Activated T-helper 1 cell treated with anti-CD3 and anti-CD28 coated beads, Interleukin-12 subunit alpha, Interleukin-12 subunit beta, Interleukin-2, Interleukin-4 antibody, amounts not matched to agents 30 ng/mL and 10 ng/mL and 1 ng/mL, durations not matched to agents 14 hours and 24 hours and 36 hours (primary cell): Measurements from ENCODE around the gene CD300LG. TPM values are rescaled to one million over a fixed set of nuclear protein-coding genes. Genes with fewer than 3 reads are reported as not detected.

ENCODE experiments used
- DNase-seq: peaks from one replicate; pipeline ENCODE4 v3.0.0; 2021; ENCODE audit warnings: low spot score
- H3K27ac Mint-ChIP-seq: one replicate; pipeline ENCODE4 v1.8.0; 2021; ENCODE audit warnings: mild to moderate bottlenecking, mixed read lengths
- H3K27me3 Mint-ChIP-seq: one replicate; pipeline ENCODE4 v1.8.0; 2022; ENCODE audit warnings: mild to moderate bottlenecking, moderate library complexity, mixed read lengths; ENCODE audit not compliant: insufficient read depth
- H3K36me3 Mint-ChIP-seq: one replicate; pipeline ENCODE4 v1.8.0; 2021; ENCODE audit warnings: low read depth, mixed read lengths
- H3K4me1 Mint-ChIP-seq: one replicate; pipeline ENCODE4 v1.8.0; 2021; ENCODE audit warnings: low read depth, mixed read lengths
- H3K4me3 Mint-ChIP-seq: one replicate; pipeline ENCODE4 v1.8.0; 2021; ENCODE audit warnings: mild to moderate bottlenecking, moderate library complexity, mixed read lengths
- H3K9me3 Mint-ChIP-seq: one replicate; pipeline ENCODE4 v1.8.0; 2021; ENCODE audit warnings: mixed read lengths
- intact Hi-C: fragments of 100-400 bp; cut with micrococcal nuclease; formaldehyde crosslinking; loops from one replicate; pipeline ENCODE4 v1.15.1; 2024
- total RNA-seq: library from RNA; stranded (reverse); gene quantifications from 2 replicates; pipeline ENCODE4 v1.2.3, GENCODE V29; 2022

The CD300LG gene
- total RNA-seq, 1 donor from 2014 or later = not detected

GRCh38 chr17:43814026-43814425 is 33.0 kb upstream of the CD300LG start:
- H3K27ac Mint-ChIP-seq = no peak overlapping the region
- H3K27me3 Mint-ChIP-seq = peaks cover 17% of the 10 kb centered on the region
- no peak overlapping the region for H3K4me3 Mint-ChIP-seq
- no peaks in the 10 kb centered on the region for H3K9me3 Mint-ChIP-seq
- no peaks in the 10 kb centered on the region for H3K4me1 Mint-ChIP-seq
- no peaks in the 10 kb centered on the region for H3K36me3 Mint-ChIP-seq
- intact Hi-C loops = no loop called here
- no peak for DNase-seq

- no peak overlapping the region for H3K27ac Mint-ChIP-seq
- no peaks in the 10 kb centered on the region for H3K4me1 Mint-ChIP-seq
- peaks cover 17% of the 10 kb centered on the region for H3K27me3 Mint-ChIP-seq
- H3K9me3 Mint-ChIP-seq = no peaks in the 10 kb centered on the region
- intact Hi-C loops = no loop called here
- DNase-seq = no peak
- no peak overlapping the region for H3K4me3 Mint-ChIP-seq
- H3K36me3 Mint-ChIP-seq = no peaks in the 10 kb centered on the region
These were observed 32.3 kb upstream of the CD300LG start for GRCh38 chr17:43814714-43815113.

- Mint-ChIP-seq H3K4me1 (no peaks in the 10 kb centered on the region), H3K27ac (no peak overlapping the region)
- no peak for DNase-seq
These were observed 30.3 kb upstream of the CD300LG start for GRCh38 chr17:43816336-43817320.

GRCh38 chr17:43817826-43818225 is 29.1 kb upstream of the CD300LG start:
- Mint-ChIP-seq H3K4me3 (no peak overlapping the region), H3K4me1 (no peaks in the 10 kb centered on the region), H3K27ac (no peak overlapping the region), H3K9me3 (no peaks in the 10 kb centered on the region), H3K27me3 (peaks cover 9% of the 10 kb centered on the region), H3K36me3 (no peaks in the 10 kb centered on the region)
- intact Hi-C loops = no loop called here
- no peak for DNase-seq

More at GRCh38 chr17:43816336-43817320, 30.3 kb upstream of the CD300LG start:
- Mint-ChIP-seq H3K27me3 (peaks cover 11% of the 10 kb centered on the region), H3K9me3 (no peaks in the 10 kb centered on the region), H3K4me3 (no peak overlapping the region), H3K36me3 (no peaks in the 10 kb centered on the region)
- intact Hi-C loops = no loop called here

GRCh38 chr17:43818966-43819365 is 28.0 kb upstream of the CD300LG start:
- peaks cover 9% of the 10 kb centered on the region for H3K27me3 Mint-ChIP-seq
- DNase-seq = no peak
- no peak overlapping the region for H3K4me3 Mint-ChIP-seq
- H3K36me3 Mint-ChIP-seq = no peaks in the 10 kb centered on the region
- H3K4me1 Mint-ChIP-seq = no peaks in the 10 kb centered on the region
- intact Hi-C loops = no loop called here
- H3K9me3 Mint-ChIP-seq = no peaks in the 10 kb centered on the region
- no peak overlapping the region for H3K27ac Mint-ChIP-seq

DNA sequence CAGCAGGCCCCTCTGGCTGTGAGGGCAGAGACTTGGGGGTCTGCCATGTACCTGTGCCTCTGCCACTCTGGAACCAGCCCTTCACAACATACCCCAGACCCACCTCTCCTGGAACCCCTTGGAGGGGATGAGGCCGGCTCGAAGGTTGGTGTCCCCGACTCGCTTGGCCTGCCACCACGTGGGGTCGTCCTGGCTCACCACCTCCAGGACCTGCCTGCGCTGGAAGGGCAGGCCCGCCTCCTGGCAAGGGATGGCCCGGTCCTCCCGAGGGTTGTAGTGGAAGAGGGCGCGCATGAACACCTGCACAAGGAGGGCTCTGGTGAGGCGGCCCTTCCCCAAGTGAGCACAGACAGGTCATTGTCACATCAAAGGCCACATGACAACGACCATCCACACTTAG is 26.2 kb upstream of the CD300LG start:
- no peaks in the 10 kb centered on the region for H3K36me3 Mint-ChIP-seq
- H3K27ac Mint-ChIP-seq = no peak overlapping the region
- DNase-seq = no peak
- H3K9me3 Mint-ChIP-seq = no peaks in the 10 kb centered on the region
- intact Hi-C loops = no loop called here
- no peak overlapping the region for H3K4me3 Mint-ChIP-seq
- no peaks in the 10 kb centered on the region for H3K4me1 Mint-ChIP-seq
- H3K27me3 Mint-ChIP-seq = peaks cover 3% of the 10 kb centered on the region

DNA sequence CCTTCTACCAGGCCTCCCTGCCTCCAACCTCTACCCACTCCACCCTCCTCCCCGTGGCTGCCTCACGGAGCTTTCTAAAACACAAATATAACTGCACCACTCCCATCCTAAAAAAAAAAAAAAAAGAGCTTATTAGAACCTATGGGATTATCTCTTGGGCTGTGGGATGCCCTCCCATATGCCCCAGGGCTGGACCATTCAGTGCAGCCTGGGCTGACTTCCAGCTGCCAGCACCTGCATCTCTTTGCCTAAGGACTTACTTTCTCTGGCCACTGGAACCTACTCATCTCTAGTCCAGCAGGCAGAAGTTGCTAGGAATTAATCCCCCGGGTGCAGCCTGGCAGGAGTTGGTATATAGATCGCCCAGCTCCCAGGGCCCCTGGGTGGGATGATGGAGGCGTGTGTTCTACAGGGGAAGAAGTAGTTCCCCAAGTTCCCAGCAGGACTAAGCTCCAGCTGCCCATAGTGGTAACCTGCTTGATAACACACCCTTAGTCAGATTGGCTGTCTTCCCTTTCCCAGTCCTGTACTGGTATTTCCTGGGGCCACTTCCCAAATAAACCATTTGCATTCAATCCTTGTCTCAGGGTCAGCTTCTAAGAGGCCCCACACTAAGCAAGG is 24.3 kb upstream of the CD300LG start:
- DNase-seq = no peak
- no peaks in the 10 kb centered on the region for H3K4me1 Mint-ChIP-seq
- no peak overlapping the region for H3K4me3 Mint-ChIP-seq
- H3K27ac Mint-ChIP-seq = no peak overlapping the region
- intact Hi-C loops = no loop called here
- no peaks in the 10 kb centered on the region for H3K9me3 Mint-ChIP-seq
- no peaks in the 10 kb centered on the region for H3K36me3 Mint-ChIP-seq
- H3K27me3 Mint-ChIP-seq = peaks cover 5% of the 10 kb centered on the region

DNA sequence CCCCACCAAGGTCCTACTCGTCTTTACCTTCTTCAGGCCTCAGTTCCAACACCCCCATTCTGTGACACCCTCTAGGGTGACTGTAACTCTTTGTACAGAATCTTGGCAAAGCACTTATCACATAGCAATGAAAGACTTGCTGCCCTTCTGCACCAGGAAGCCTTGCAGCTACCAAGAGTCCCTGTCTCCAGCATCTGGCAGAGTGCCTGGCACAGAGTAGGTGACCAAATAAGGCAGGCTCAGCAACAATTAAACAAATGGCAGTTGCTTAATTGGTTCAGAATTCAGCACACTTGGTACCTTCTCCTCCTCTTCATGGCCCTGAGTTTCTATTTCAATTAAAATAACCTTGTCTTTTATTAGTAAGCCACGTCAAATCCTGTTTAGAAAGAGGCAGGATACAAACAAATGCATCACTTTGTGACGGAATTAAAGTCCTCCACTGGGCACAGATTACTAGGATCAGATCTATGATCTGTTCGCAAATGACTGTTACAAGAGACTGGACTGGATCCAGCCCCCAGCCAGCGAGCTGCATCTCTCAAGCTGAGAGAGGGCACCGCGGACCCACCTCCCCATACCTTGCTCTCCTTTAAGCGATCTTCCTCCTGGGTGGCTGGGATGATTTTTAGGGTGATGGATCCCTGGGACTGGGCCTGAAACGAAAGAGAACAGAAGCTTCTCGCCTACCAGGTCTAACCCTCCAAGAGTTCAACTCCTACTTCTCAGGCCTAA is 23.5 kb upstream of the CD300LG start:
- H3K36me3 Mint-ChIP-seq = no peaks in the 10 kb centered on the region
- no peak overlapping the region for H3K27ac Mint-ChIP-seq
- H3K27me3 Mint-ChIP-seq = peaks cover 13% of the 10 kb centered on the region
- H3K4me3 Mint-ChIP-seq = no peak overlapping the region
- H3K4me1 Mint-ChIP-seq = no peaks in the 10 kb centered on the region
- DNase-seq = no peak
- intact Hi-C loops = no loop called here
- H3K9me3 Mint-ChIP-seq = no peaks in the 10 kb centered on the region

GRCh38 chr17:43825567-43825966 is 21.4 kb upstream of the CD300LG start:
- Mint-ChIP-seq H3K27me3 (peaks cover 21% of the 10 kb centered on the region), H3K4me1 (peaks cover 3% of the 10 kb centered on the region), H3K4me3 (no peak overlapping the region), H3K27ac (no peak overlapping the region), H3K36me3 (no peaks in the 10 kb centered on the region), H3K9me3 (no peaks in the 10 kb centered on the region)
- DNase-seq = no peak
- intact Hi-C loops = no loop called here

GRCh38 chr17:43826206-43826605 is 20.8 kb upstream of the CD300LG start:
- peaks cover 27% of the 10 kb centered on the region for H3K27me3 Mint-ChIP-seq
- no peaks in the 10 kb centered on the region for H3K36me3 Mint-ChIP-seq

GRCh38 chr17:43827596-43827995 is 19.4 kb upstream of the CD300LG start:
- H3K9me3 Mint-ChIP-seq = no peaks in the 10 kb centered on the region
- DNase-seq = no peak
- H3K4me3 Mint-ChIP-seq = no peak overlapping the region
- intact Hi-C loops = no loop called here
- no peak overlapping the region for H3K27ac Mint-ChIP-seq
- peaks cover 38% of the 10 kb centered on the region for H3K27me3 Mint-ChIP-seq
- H3K36me3 Mint-ChIP-seq = no peaks in the 10 kb centered on the region
- peaks cover 9% of the 10 kb centered on the region for H3K4me1 Mint-ChIP-seq

More at GRCh38 chr17:43826206-43826605, 20.8 kb upstream of the CD300LG start:
- no peak for DNase-seq
- Mint-ChIP-seq H3K4me1 (peaks cover 9% of the 10 kb centered on the region), H3K9me3 (no peaks in the 10 kb centered on the region), H3K27ac (no peak overlapping the region), H3K4me3 (no peak overlapping the region)
- intact Hi-C loops = no loop called here

- Mint-ChIP-seq H3K4me1 (peaks cover 16% of the 10 kb centered on the region), H3K4me3 (no peak overlapping the region), H3K27me3 (peaks cover 52% of the 10 kb centered on the region), H3K36me3 (peaks cover 2% of the 10 kb centered on the region), H3K27ac (no peak overlapping the region), H3K9me3 (peaks cover 4% of the 10 kb centered on the region)
- no peak for DNase-seq
- intact Hi-C loops = no loop called here
These were observed 17.2 kb upstream of the CD300LG start for GRCh38 chr17:43829738-43830137.
